Measurements from ENCODE around the gene FBXW7. TPM values are rescaled to one million over a fixed set of nuclear protein-coding genes. Genes with fewer than 3 reads are reported as not detected.

FBXW7 gene
- total RNA-seq, 4 donors from 2014 or later: 106 to 363 (median 138) TPM

DNA sequence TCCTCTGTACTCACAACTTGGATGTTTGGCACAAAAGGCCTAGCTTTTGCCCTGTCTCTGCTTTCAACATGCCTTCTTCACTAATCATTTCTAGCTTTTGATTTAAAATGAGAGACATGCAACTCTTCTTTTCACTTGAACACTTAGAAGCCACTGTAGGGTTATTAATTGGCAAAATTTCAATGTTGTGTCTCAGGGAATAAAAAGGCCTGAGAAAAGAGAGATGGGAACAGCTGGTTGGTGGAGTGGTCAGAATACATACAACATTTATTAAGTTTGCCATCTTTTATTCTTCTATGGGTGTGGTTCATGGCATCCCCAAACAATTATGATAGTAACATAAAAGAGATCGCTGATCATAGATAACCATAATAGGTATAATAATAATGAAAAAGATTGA, 114.3 kb downstream of the FBXW7 start:
- H3K4me3 ChIP-seq: no peak overlapping the region
- H3K36me3 ChIP-seq: no peaks in the 10 kb centered on the region
- H3K27ac ChIP-seq: no peak overlapping the region
- no peak for DNase-seq (ENCODE audit: low spot score in 2 of 2)
- H3K9me3 ChIP-seq: no peaks in the 10 kb centered on the region
- 95% methylated on average over 1 of the region's 1 CpG for WGBS
- no peaks in the 10 kb centered on the region for H3K27me3 ChIP-seq
- TF ChIP-seq, protein P1, sequence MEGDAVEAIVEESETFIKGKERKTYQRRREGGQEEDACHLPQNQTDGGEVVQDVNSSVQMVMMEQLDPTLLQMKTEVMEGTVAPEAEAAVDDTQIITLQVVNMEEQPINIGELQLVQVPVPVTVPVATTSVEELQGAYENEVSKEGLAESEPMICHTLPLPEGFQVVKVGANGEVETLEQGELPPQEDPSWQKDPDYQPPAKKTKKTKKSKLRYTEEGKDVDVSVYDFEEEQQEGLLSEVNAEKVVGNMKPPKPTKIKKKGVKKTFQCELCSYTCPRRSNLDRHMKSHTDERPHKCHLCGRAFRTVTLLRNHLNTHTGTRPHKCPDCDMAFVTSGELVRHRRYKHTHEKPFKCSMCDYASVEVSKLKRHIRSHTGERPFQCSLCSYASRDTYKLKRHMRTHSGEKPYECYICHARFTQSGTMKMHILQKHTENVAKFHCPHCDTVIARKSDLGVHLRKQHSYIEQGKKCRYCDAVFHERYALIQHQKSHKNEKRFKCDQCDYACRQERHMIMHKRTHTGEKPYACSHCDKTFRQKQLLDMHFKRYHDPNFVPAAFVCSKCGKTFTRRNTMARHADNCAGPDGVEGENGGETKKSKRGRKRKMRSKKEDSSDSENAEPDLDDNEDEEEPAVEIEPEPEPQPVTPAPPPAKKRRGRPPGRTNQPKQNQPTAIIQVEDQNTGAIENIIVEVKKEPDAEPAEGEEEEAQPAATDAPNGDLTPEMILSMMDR (IDR thresholded peaks at IDR 0.05): no peak
- TF ChIP-seq POLR2AphosphoS5 (IDR thresholded peaks at IDR 0.05) (no peak), POLR2A (IDR thresholded peaks at IDR 0.05) (no peak), EP300 (IDR thresholded peaks at IDR 0.05) (no peak)
- H3K4me1 ChIP-seq: no peaks in the 10 kb centered on the region

DNA sequence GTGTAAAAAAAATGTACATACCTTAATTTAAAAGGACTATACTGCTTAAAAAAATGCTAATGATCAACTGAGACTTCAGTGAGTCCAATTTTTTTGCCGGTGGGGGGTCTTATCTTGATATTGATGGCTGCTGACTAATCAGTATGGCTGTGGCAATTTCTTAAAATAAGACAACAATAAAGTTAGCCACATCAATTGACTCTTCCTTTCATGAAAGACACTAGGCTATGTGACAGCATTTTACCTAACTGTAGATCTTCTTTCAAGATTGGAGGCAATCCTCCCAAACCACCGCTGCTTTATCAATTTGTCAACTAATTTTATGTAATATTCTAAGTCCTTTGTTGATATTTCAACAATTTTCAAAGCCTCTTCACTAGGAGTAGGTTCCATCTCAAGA, 116.1 kb downstream of the FBXW7 start:
- Histone ChIP-seq H3K4me3 (no peak overlapping the region), H3K27ac (no peak overlapping the region), H3K27me3 (no peaks in the 10 kb centered on the region), H3K36me3 (no peaks in the 10 kb centered on the region), H3K9me3 (no peaks in the 10 kb centered on the region), H3K4me1 (no peaks in the 10 kb centered on the region)
- TF ChIP-seq POLR2A (IDR thresholded peaks at IDR 0.05): no peak
- TF ChIP-seq POLR2AphosphoS5 (IDR thresholded peaks at IDR 0.05): no peak
- TF ChIP-seq EP300 (IDR thresholded peaks at IDR 0.05): no peak
- TF ChIP-seq, protein P1 (IDR thresholded peaks at IDR 0.05): no peak
- no peak for DNase-seq (ENCODE audit: low spot score in 2 of 2)
- WGBS: 92% methylated on average over 2 of the region's 2 CpGs

DNA sequence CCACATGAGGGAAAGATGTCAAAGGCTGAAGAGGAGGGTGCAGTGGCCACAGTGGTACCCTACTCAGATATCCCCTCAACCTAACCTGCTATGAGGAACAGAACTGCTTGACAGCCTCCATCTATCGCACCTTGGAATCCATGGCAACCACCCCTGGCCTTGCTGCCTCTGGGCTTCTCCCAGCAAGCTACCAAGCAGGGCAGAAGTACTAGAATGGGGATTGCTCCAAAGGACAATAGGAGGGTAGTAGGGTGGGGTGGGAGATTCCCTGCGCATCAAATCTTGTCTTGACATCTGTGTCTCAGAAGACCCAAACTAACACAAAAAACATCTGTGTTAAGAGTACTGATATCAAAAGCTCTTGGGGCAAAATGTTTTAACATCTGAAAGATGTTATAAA, 118.2 kb downstream of the FBXW7 start:
- Histone ChIP-seq H3K27me3 (no peaks in the 10 kb centered on the region), H3K36me3 (no peaks in the 10 kb centered on the region), H3K27ac (no peak overlapping the region), H3K4me1 (no peaks in the 10 kb centered on the region), H3K4me3 (no peak overlapping the region), H3K9me3 (no peaks in the 10 kb centered on the region)
- no peak for DNase-seq (ENCODE audit: low spot score in 2 of 2)
- TF ChIP-seq POLR2A (IDR thresholded peaks at IDR 0.05) (no peak), EP300 (IDR thresholded peaks at IDR 0.05) (no peak), POLR2AphosphoS5 (IDR thresholded peaks at IDR 0.05) (no peak)
- TF ChIP-seq, protein P1 (IDR thresholded peaks at IDR 0.05): no peak
- 100% methylated on average over 2 of the region's 2 CpGs for WGBS

DNA sequence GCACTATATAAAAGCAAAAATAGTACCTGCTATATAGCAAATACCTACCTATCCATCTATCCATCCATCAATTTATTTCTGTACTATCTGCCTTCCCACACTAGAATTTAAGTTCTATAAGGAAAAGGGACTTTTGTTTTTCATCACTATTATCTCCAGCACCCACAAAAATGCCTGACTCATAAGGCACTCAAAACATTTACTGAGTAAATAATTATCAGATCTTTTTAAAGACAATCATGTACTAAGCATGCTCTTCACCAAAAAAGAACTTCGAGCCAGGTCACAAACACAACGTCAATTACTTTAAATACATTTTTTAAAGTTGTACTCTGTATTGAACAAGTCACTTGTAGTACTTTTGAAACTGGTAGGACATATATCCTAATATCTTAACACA, 119.9 kb downstream of the FBXW7 start:
- TF ChIP-seq POLR2A (IDR thresholded peaks at IDR 0.05) (no peak), POLR2AphosphoS5 (IDR thresholded peaks at IDR 0.05) (no peak), EP300 (IDR thresholded peaks at IDR 0.05) (no peak)
- TF ChIP-seq, protein P1 (IDR thresholded peaks at IDR 0.05): no peak
- no peak overlapping the region for H3K27ac ChIP-seq
- H3K27me3 ChIP-seq: no peaks in the 10 kb centered on the region
- no peaks in the 10 kb centered on the region for H3K9me3 ChIP-seq
- DNase-seq (ENCODE audit: low spot score in 2 of 2): no peak
- H3K4me1 ChIP-seq: no peaks in the 10 kb centered on the region
- 76% methylated on average over 2 of the region's 2 CpGs for whole genome bisulfite sequencing
- H3K36me3 ChIP-seq: no peaks in the 10 kb centered on the region
- no peak overlapping the region for H3K4me3 ChIP-seq

DNA sequence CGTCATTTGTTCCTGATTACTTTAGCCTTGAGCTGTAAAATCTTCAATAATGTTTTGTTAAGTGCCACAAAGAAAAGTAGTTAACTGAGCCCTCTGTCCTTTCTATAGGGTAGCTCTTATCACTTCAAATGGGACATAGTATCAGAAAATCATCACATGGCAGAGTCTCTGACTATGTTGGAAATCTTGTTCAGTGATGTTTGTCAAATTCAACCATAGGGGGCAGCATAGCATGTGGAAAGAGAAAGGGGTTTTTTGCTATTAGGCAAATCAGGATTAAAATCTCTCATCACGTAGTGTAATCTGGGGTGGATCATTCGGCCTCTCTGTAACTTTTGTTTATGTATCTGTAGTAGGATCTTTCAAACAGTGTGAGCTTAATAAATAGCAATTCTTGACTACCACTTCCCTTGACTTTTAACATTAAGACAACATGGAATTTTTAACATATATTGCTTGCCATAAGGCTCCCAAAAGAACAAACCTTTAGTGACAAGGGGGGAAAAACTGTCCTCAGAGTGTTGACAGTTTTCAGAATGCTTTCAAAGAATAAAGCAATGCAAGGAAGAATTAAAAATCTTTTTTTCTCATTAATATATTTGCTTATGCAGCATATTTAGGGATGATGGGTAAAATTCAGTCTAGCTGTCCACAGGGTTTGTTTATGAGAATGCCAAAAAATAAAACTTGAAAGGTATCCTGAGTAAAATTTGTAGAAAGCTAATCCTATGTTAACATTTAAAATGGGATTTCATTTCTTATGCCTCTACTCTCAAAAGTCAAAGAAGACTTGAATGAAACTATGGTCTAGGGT, 127.2 kb downstream of the FBXW7 start:
- H3K27ac ChIP-seq: no peak overlapping the region
- no peaks in the 10 kb centered on the region for H3K4me1 ChIP-seq
- H3K9me3 ChIP-seq: no peaks in the 10 kb centered on the region
- TF ChIP-seq POLR2AphosphoS5 (IDR thresholded peaks at IDR 0.05) (no peak), POLR2A (IDR thresholded peaks at IDR 0.05) (no peak)
- TF ChIP-seq, protein P1 (IDR thresholded peaks at IDR 0.05): peak in 1 of 2 donors; percentile 27
- WGBS: 62% methylated on average over 3 of the region's 3 CpGs
- DNase-seq (ENCODE audit: low spot score in 2 of 2): no peak
- no peaks in the 10 kb centered on the region for H3K27me3 ChIP-seq
- H3K36me3 ChIP-seq: no peaks in the 10 kb centered on the region
- H3K4me3 ChIP-seq: no peak overlapping the region
